H9 (cell line): ENCODE results near the gene KIF26B. TPM values are rescaled to one million over a fixed set of nuclear protein-coding genes. Genes with fewer than 3 reads are reported as not detected.

Experiments used
- DNase-seq: peaks from one replicate; pipeline ENCODE4 v3.0.0-alpha.2; 2017
- H2AFZ ChIP-seq: one replicate; pipeline ENCODE4 v1.6.1; 2013; ENCODE audit warnings: mild to moderate bottlenecking, low read length, control low read depth, moderate library complexity
- H2AK5ac ChIP-seq: 2 replicates; pipeline ENCODE4 v1.6.1; 2013; ENCODE audit warnings: low read length, control low read depth, mixed read lengths; ENCODE audit not compliant: insufficient read length
- H2BK120ac ChIP-seq: one replicate; pipeline ENCODE4 v1.6.1; 2013; ENCODE audit warnings: low read depth, mild to moderate bottlenecking, low read length, control low read depth, inconsistent platforms; ENCODE audit not compliant: poor library complexity, severe bottlenecking
- H2BK12ac ChIP-seq: 2 replicates; pipeline ENCODE4 v1.6.1; 2013; ENCODE audit warnings: low read length, control low read depth, mixed read lengths, low read depth; ENCODE audit not compliant: insufficient read length
- H2BK15ac ChIP-seq: 2 replicates; pipeline ENCODE4 v1.6.1; 2013; ENCODE audit warnings: low read depth, low read length, control low read depth
- H2BK20ac ChIP-seq: one replicate; pipeline ENCODE4 v1.6.1; 2013; ENCODE audit warnings: low read depth, mild to moderate bottlenecking, low read length, control low read depth, inconsistent platforms; ENCODE audit not compliant: poor library complexity, severe bottlenecking
- H2BK5ac ChIP-seq: 2 replicates; pipeline ENCODE4 v1.6.1; 2013; ENCODE audit warnings: low read length, control low read depth, mixed read lengths; ENCODE audit not compliant: insufficient read length
- H3K14ac ChIP-seq: 2 replicates; pipeline ENCODE4 v1.6.1; 2013; ENCODE audit warnings: low read length, control low read depth; ENCODE audit not compliant: insufficient read depth
- H3K18ac ChIP-seq: 2 replicates; pipeline ENCODE4 v1.6.1; 2013; ENCODE audit warnings: low read depth, mild to moderate bottlenecking, mixed read lengths, low read length, control low read depth; ENCODE audit not compliant: insufficient read length
- H3K23ac ChIP-seq: 2 replicates; pipeline ENCODE4 v1.6.1; 2013; ENCODE audit warnings: low read length, control low read depth, mixed read lengths, low read depth; ENCODE audit not compliant: insufficient read length
- H3K23me2 ChIP-seq: 2 replicates; pipeline ENCODE4 v1.6.1; 2013; ENCODE audit warnings: low read depth, mild to moderate bottlenecking, mixed read lengths, low read length, control low read depth; ENCODE audit not compliant: insufficient read length, poor library complexity, severe bottlenecking
- H3K27ac ChIP-seq: 2 replicates; pipeline ENCODE4 v1.5.1; 2013; ENCODE audit warnings: low read length, control low read depth, mixed read lengths, low read depth; ENCODE audit not compliant: insufficient read length
- H3K27me3 ChIP-seq: 2 replicates; pipeline ENCODE4 v1.6.1; 2013; ENCODE audit warnings: low read length, control low read depth, inconsistent platforms; ENCODE audit not compliant: insufficient read depth
- H3K4ac ChIP-seq: 2 replicates; pipeline ENCODE4 v1.6.1; 2013; ENCODE audit warnings: low read depth, mild to moderate bottlenecking, control low read depth, inconsistent platforms, low read length, moderate library complexity
- H3K4me1 ChIP-seq: 2 replicates; pipeline ENCODE4 v1.6.1; 2013; ENCODE audit warnings: low read length, control low read depth, inconsistent platforms; ENCODE audit not compliant: insufficient read depth
- H3K4me2 ChIP-seq: 2 replicates; pipeline ENCODE4 v1.6.1; 2013; ENCODE audit warnings: low read length, control low read depth, mixed read lengths; ENCODE audit not compliant: insufficient read length, insufficient read depth
- H3K56ac ChIP-seq: 2 replicates; pipeline ENCODE4 v1.6.1; 2013; ENCODE audit warnings: low read depth, mild to moderate bottlenecking, mixed read lengths, low read length, control low read depth; ENCODE audit not compliant: insufficient read length
- H3K79me1 ChIP-seq: 2 replicates; pipeline ENCODE4 v1.6.1; 2013; ENCODE audit warnings: low read depth, mild to moderate bottlenecking, moderate library complexity, low read length, control low read depth, inconsistent platforms; ENCODE audit not compliant: insufficient read depth, poor library complexity, severe bottlenecking
- H3K79me2 ChIP-seq: 2 replicates; pipeline ENCODE4 v1.6.1; 2013; ENCODE audit warnings: low read length, control low read depth, inconsistent platforms; ENCODE audit not compliant: insufficient read depth
- H3K9ac ChIP-seq: 2 replicates; pipeline ENCODE4 v1.6.1; 2013; ENCODE audit warnings: low read length, control low read depth, mixed read lengths; ENCODE audit not compliant: insufficient read length; ENCODE audit errors: extremely low read depth
- H3K9me3 ChIP-seq: one replicate; pipeline ENCODE4 v1.6.1; 2013; ENCODE audit warnings: low read depth, low read length, inconsistent platforms; ENCODE audit not compliant: control insufficient read depth
- H3T11ph ChIP-seq: one replicate; pipeline ENCODE4 v1.6.1; 2013; ENCODE audit warnings: mild to moderate bottlenecking, low read length, control low read depth, inconsistent platforms
- H4K20me1 ChIP-seq: one replicate; pipeline ENCODE4 v1.6.1; 2013; ENCODE audit not compliant: control insufficient read depth, insufficient read length, insufficient read depth
- H4K5ac ChIP-seq: 2 replicates; pipeline ENCODE4 v1.6.1; 2013; ENCODE audit warnings: low read depth, mild to moderate bottlenecking, mixed read lengths, low read length, control low read depth; ENCODE audit not compliant: insufficient read length
- H4K8ac ChIP-seq: replicated peaks from 2 replicates; pipeline ENCODE4 v1.6.1; 2013; ENCODE audit warnings: low read length, control low read depth, mixed read lengths, low read depth; ENCODE audit not compliant: insufficient read length
- H4K91ac ChIP-seq: 2 replicates; pipeline ENCODE4 v1.6.1; 2013; ENCODE audit warnings: low read depth, mild to moderate bottlenecking, moderate library complexity, mixed read lengths, low read length, control low read depth; ENCODE audit not compliant: insufficient read length
- H3K27ac Mint-ChIP-seq, 3 experiments: 2 replicates in 2 of 3; 3 replicates in 1 of 3; pipeline ENCODE4 v1.8.0; 2020 to 2021; ENCODE audit warnings: mixed read lengths in 3 of 3, mild to moderate bottlenecking in 1 of 3, moderate library complexity in 1 of 3
- H3K27me3 Mint-ChIP-seq: 2 replicates; pipeline ENCODE4 v1.8.0; 2021; ENCODE audit warnings: low read depth, mild to moderate bottlenecking, moderate library complexity, mixed read lengths
- H3K36me3 Mint-ChIP-seq, 3 experiments: 2 replicates in 2 of 3; 3 replicates in 1 of 3; pipeline ENCODE4 v1.8.0; 2020 to 2021; ENCODE audit warnings: low read depth in 3 of 3, mixed read lengths in 3 of 3; ENCODE audit not compliant: insufficient read depth in 1 of 3
- H3K4me1 Mint-ChIP-seq, 2 experiments: 2 replicates each; pipeline ENCODE4 v1.8.0; 2020; ENCODE audit warnings: mixed read lengths in 2 of 2
- H3K4me3 Mint-ChIP-seq, 2 experiments: 2 replicates in 1 of 2; 3 replicates in 1 of 2; pipeline ENCODE4 v1.8.0; 2020 to 2021; ENCODE audit warnings: mild to moderate bottlenecking in 2 of 2, mixed read lengths in 2 of 2, moderate library complexity in 1 of 2
- H3K9me3 Mint-ChIP-seq, 2 experiments: 2 replicates in 1 of 2; 3 replicates in 1 of 2; pipeline ENCODE4 v1.8.0; 2020; ENCODE audit warnings: mild to moderate bottlenecking in 2 of 2, mixed read lengths in 2 of 2, moderate library complexity in 1 of 2
- CTCF ChIP-seq: fragments of 200-600 bp; sonication (generic); conservative IDR thresholded peaks from 3 replicates; pipeline ENCODE4 v1.8.0; 2021; ENCODE audit warnings: antibody characterized with exemption, mild to moderate bottlenecking
- WGBS: extraction: QIAGEN DNeasy Blood & Tissue Kit; methylation state at CpG from one replicate; pipeline ENCODE4 v1.1.7; 2013; ENCODE audit warnings: missing lambda C conversion rate, low lambda C conversion rate, mixed read lengths; ENCODE audit not compliant: insufficient read length; ENCODE audit errors: extremely low coverage; 5-methylcytosine and 5-hydroxymethylcytosine counted together
- total RNA-seq: library from RNA; stranded (reverse); gene quantifications from 2 replicates; pipeline ENCODE4 v1.2.1, GENCODE V29; 2021

The KIF26B gene
- total RNA-seq, 1 experiment from 2014 or later: 0.13 TPM

- Mint-ChIP-seq H3K27ac (peak overlapping the region in 1 of 3 experiments; percentile 12; a peak in 1 of 7 replicates), H3K27me3 (no peaks in the 10 kb centered on the region; the same call in none of the 2 replicates), H3K9me3 (peaks cover 7 to 13% of the 10 kb centered on the region in 2 experiments), H3K4me3 (no peak overlapping the region), H3K36me3 (peaks cover 0 to 5% (median 5%) of the 10 kb centered on the region in 3 experiments; a peak in 3 of 7 replicates), H3K4me1 (peaks cover 13 to 14% of the 10 kb centered on the region in 2 experiments)
- H2BK12ac ChIP-seq: no peak overlapping the region
- no peaks in the 10 kb centered on the region for H3K79me1 ChIP-seq
- no peaks in the 10 kb centered on the region for H4K20me1 ChIP-seq
- no peaks in the 10 kb centered on the region for H3K79me2 ChIP-seq
- no peak for DNase-seq
- H3K4me1 ChIP-seq: no peaks in the 10 kb centered on the region
- no peak overlapping the region for H2BK120ac ChIP-seq
- no peak overlapping the region for H2BK20ac ChIP-seq
- no peak overlapping the region for H3K23ac ChIP-seq
- no peak overlapping the region for H2AK5ac ChIP-seq
- H3K27ac ChIP-seq: no peak overlapping the region
- no peak overlapping the region for H4K8ac ChIP-seq
- no peak for TF ChIP-seq CTCF
- WGBS: no CpG with 5 or more reads among the region's 4 CpGs
- H2AFZ ChIP-seq: no peak overlapping the region
- no peak overlapping the region for H3T11ph ChIP-seq
- no peak overlapping the region for H3K4me2 ChIP-seq
- H3K56ac ChIP-seq: no peak overlapping the region
- H4K5ac ChIP-seq: no peak overlapping the region
- no peak overlapping the region for H4K91ac ChIP-seq
- no peaks in the 10 kb centered on the region for H3K27me3 ChIP-seq
- H2BK15ac ChIP-seq: no peak overlapping the region
- H3K14ac ChIP-seq: no peak overlapping the region
- H3K18ac ChIP-seq: no peak overlapping the region
- H3K9ac ChIP-seq: no peak overlapping the region
- no peaks in the 10 kb centered on the region for H3K9me3 ChIP-seq
- no peak overlapping the region for H2BK5ac ChIP-seq
- H3K4ac ChIP-seq: no peak overlapping the region
- H3K23me2 ChIP-seq: no peaks in the 10 kb centered on the region
Observed at GRCh38 chr1:245272676-245273075, 117.9 kb downstream of the KIF26B start.
